GM23248 (cell line): Measurements from ENCODE around the gene CDH10. TPM values are rescaled to one million over a fixed set of nuclear protein-coding genes. Genes with fewer than 3 reads are reported as not detected.

Experiments used
- DNase-seq: peaks from one replicate; pipeline ENCODE4 v3.0.0-alpha.2; 2015
- H2AFZ ChIP-seq: fragments of 200-600 bp; sonication (generic); 2 replicates; pipeline ENCODE4 v1.6.1; 2016; ENCODE audit warnings: antibody characterized with exemption
- H3F3A ChIP-seq: fragments of 200-600 bp; sonication (generic); 2 replicates; pipeline ENCODE4 v1.6.1; 2016; ENCODE audit warnings: mild to moderate bottlenecking, antibody characterized with exemption, mixed run types; ENCODE audit not compliant: insufficient read depth
- H3K27ac ChIP-seq: fragments of 200-600 bp; sonication (generic); 2 replicates; pipeline ENCODE4 v1.5.1; 2016; ENCODE audit warnings: mild to moderate bottlenecking
- H3K27me3 ChIP-seq: fragments of 200-600 bp; sonication (generic); replicated peaks from 2 replicates; pipeline ENCODE4 v1.6.1; 2016; ENCODE audit warnings: mild to moderate bottlenecking; ENCODE audit not compliant: insufficient read depth
- H3K36me3 ChIP-seq: fragments of 200-600 bp; sonication (generic); 2 replicates; pipeline ENCODE4 v1.6.1; 2016; ENCODE audit warnings: low read depth, mild to moderate bottlenecking
- H3K4me1 ChIP-seq: fragments of 200-600 bp; sonication (generic); 2 replicates; pipeline ENCODE4 v1.6.1; 2016; ENCODE audit warnings: mild to moderate bottlenecking; ENCODE audit not compliant: insufficient read depth
- H3K4me2 ChIP-seq: fragments of 200-600 bp; sonication (generic); one replicate; pipeline ENCODE4 v1.6.1; 2016; ENCODE audit warnings: mild to moderate bottlenecking; ENCODE audit not compliant: unreplicated experiment
- H3K4me3 ChIP-seq: fragments of 200-600 bp; sonication (generic); 2 replicates; pipeline ENCODE4 v1.5.1; 2016; ENCODE audit warnings: mild to moderate bottlenecking
- H3K79me2 ChIP-seq: fragments of 200-600 bp; sonication (generic); 2 replicates; pipeline ENCODE4 v1.6.1; 2016; ENCODE audit warnings: mild to moderate bottlenecking; ENCODE audit not compliant: insufficient read depth
- H3K9ac ChIP-seq: fragments of 200-600 bp; sonication (generic); 2 replicates; pipeline ENCODE4 v1.6.1; 2016; ENCODE audit warnings: mild to moderate bottlenecking
- H3K9me2 ChIP-seq: fragments of 200-600 bp; sonication (generic); 2 replicates; pipeline ENCODE4 v1.6.1; 2016; ENCODE audit warnings: mixed run types, mild to moderate bottlenecking, moderate library complexity; ENCODE audit not compliant: insufficient read depth
- H3K9me3 ChIP-seq: fragments of 200-600 bp; sonication (generic); one replicate; pipeline ENCODE4 v1.6.1; 2017; ENCODE audit warnings: low read depth
- H4K20me1 ChIP-seq: fragments of 200-600 bp; sonication (generic); 2 replicates; pipeline ENCODE4 v1.6.0; 2016; ENCODE audit not compliant: insufficient read depth
- EZH2 ChIP-seq: fragments of 200-600 bp; sonication (generic); IDR thresholded peaks from 2 replicates; pipeline ENCODE4 v1.6.1; 2018; ENCODE audit warnings: antibody characterized with exemption, mild to moderate bottlenecking; ENCODE audit not compliant: insufficient read depth, poor library complexity, severe bottlenecking
- EZH2phosphoT487 ChIP-seq: fragments of 200-600 bp; sonication (generic); IDR thresholded peaks from 2 replicates; pipeline ENCODE4 v1.6.1; 2018; ENCODE audit warnings: antibody characterized with exemption, moderate library complexity, mild to moderate bottlenecking, low read depth; ENCODE audit not compliant: insufficient read depth
- WGBS, 2 experiments: methylation state at CpG; one replicate each; pipeline ENCODE4 v1.1.6; 2015 to 2017; ENCODE audit warnings: low lambda C conversion rate in 2 of 2, low coverage in 1 of 2; ENCODE audit errors: missing lambda C conversion rate in 2 of 2; 5-methylcytosine and 5-hydroxymethylcytosine counted together
- in situ Hi-C: fragments of 300-500 bp; cut with MboI; formaldehyde crosslinking; loops from 2 replicates; pipeline ENCODE4 v1.15.0; 2020
- polyA plus RNA-seq: library from polyadenylated mRNA; unstranded; fragments of >200 nt; fragmentation: Nextera tagmentation; extraction: Ambion mirVana; gene quantifications from 2 replicates; pipeline ENCODE4 v1.2.1, GENCODE V29; 2016
- total RNA-seq: library from RNA; depleted of rRNA; stranded (reverse); fragments of >200 nt; shearing (Covaris generic); gene quantifications from 2 replicates; pipeline ENCODE4 v1.2.3, GENCODE V29; 2014

CDH10 gene
- total and polyA plus RNA-seq, 2 experiments from 2014 or later, result 2.1 to 5.7 TPM

DNA sequence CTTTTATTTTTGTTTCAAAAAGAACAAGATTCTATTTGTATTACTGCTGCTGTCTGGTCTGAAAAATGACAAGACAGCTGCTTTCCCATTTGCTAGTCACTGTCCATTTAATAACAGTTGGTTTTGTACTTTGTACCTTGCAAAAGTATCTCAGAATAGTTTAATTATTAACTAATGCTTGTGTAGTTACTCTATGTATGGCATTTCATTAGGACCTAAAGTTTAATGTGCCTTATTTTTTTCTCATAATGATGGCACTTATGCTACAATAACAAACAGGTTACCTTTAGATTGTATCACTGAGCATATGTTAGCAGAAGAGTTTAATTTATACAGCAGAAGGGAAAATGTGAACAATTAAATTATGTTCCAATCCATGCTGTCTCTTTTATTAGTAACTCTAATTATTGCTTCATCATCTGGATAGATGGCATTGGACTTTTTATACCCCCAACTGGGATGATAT, 134.2 kb downstream of the CDH10 start:
- Histone ChIP-seq H3K4me1 (no peaks in the 10 kb centered on the region), H3K36me3 (no peaks in the 10 kb centered on the region), H4K20me1 (no peaks in the 10 kb centered on the region), H3K9me2 (no peaks in the 10 kb centered on the region), H3K4me2 (no peak overlapping the region), H2AFZ (no peak overlapping the region), H3K4me3 (no peak overlapping the region), H3K27ac (no peak overlapping the region), H3K9ac (no peak overlapping the region), H3K27me3 (no peaks in the 10 kb centered on the region), H3F3A (no peaks in the 10 kb centered on the region), H3K79me2 (no peaks in the 10 kb centered on the region), H3K9me3 (no peaks in the 10 kb centered on the region)
- DNase-seq, result no peak
- TF ChIP-seq EZH2, result no peak
- TF ChIP-seq EZH2phosphoT487, result no peak
- in situ Hi-C loops, result no loop called here

DNA sequence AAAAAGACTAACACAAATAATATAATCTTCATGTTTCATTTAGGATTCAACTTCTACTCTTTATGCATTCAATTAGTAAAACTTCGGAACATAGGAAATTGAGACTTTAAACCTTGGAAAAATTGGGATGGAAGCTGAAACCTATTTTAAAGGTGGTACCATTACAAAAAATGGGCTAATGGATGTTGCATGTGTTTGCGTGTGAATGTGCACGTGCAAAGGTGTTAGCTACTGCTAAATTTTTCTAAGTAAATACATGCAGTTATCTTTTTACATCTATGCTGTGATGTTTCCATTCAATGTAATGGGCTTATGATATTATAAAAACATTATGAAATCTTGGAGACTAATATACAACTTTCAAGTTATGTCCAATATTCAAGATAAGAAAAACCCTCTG, 134.8 kb downstream of the CDH10 start:
- Histone ChIP-seq H3F3A (no peaks in the 10 kb centered on the region), H3K27ac (no peak overlapping the region), H3K79me2 (no peaks in the 10 kb centered on the region), H3K9ac (no peak overlapping the region), H3K9me2 (no peaks in the 10 kb centered on the region), H2AFZ (no peak overlapping the region), H4K20me1 (no peaks in the 10 kb centered on the region), H3K4me3 (no peak overlapping the region), H3K27me3 (no peaks in the 10 kb centered on the region), H3K4me1 (no peaks in the 10 kb centered on the region), H3K4me2 (no peak overlapping the region), H3K36me3 (no peaks in the 10 kb centered on the region), H3K9me3 (no peaks in the 10 kb centered on the region)
- TF ChIP-seq EZH2, result no peak
- no peak for TF ChIP-seq EZH2phosphoT487
- WGBS, 2 experiments, result 55 to 58% methylated on average over 3 of the region's 3 CpGs
- DNase-seq, result no peak
- in situ Hi-C loops, result no loop called here

DNA sequence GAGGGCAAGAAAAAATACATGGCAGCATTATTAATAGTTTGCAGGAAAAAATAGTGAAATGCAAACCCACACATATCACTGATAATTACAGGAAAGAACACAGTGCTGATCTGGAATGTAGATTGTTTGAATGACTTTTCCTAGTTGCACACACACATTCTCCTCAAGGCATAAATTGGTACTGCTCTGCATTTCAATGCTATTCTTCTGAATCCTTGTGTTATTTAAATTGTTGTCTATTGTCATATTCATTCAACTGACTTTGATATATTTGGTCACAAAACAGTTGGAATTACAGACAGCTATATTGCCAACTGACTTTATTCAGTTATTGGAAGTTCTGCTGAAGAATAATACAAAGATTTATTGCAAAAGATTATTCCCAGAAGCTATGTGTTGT, 139.5 kb downstream of the CDH10 start:
- no peak overlapping the region for H2AFZ ChIP-seq

DNA sequence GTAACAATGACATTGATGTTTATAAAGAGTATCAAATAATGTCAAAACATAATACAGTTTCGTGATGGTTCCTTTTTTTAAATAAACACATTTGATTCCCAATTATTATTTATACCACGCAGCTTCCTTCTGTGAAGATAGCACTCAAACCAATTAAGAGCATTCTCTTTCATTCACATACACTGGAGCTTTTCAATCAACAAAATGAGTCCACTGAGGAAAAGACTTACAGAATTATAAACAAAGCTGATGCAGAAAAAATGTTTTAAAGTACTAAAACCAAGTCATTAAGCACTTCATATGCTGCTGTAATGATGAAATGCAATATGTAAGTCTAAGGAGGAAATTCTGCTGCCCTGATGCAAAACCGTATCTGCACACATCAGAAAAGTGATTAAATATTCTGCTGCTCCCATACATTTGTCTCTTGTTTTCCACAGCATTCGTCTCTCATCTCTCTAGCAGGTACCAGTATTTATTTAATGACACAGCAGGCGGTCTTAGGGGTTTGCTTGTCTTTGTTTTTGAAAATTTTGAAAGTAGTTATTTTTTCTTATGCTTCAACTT, 147.1 kb downstream of the CDH10 start:
- 43 to 50% methylated on average over 5 of the region's 5 CpGs for WGBS, 2 experiments
- no peak overlapping the region for H3K4me2 ChIP-seq
- no peaks in the 10 kb centered on the region for H3K27me3 ChIP-seq
- no peaks in the 10 kb centered on the region for H4K20me1 ChIP-seq
- TF ChIP-seq EZH2phosphoT487, result no peak
- no peak for TF ChIP-seq EZH2
- no peak for DNase-seq
- no peak overlapping the region for H3K27ac ChIP-seq
- H3K9me2 ChIP-seq, result no peaks in the 10 kb centered on the region
- H3F3A ChIP-seq, result no peaks in the 10 kb centered on the region
- no peaks in the 10 kb centered on the region for H3K4me1 ChIP-seq
- in situ Hi-C loops, result no loop called here
- no peaks in the 10 kb centered on the region for H3K79me2 ChIP-seq
- H3K9ac ChIP-seq, result no peak overlapping the region
- H2AFZ ChIP-seq, result no peak overlapping the region
- no peaks in the 10 kb centered on the region for H3K9me3 ChIP-seq
- H3K36me3 ChIP-seq, result no peaks in the 10 kb centered on the region
- H3K4me3 ChIP-seq, result no peak overlapping the region

More for the DNA sequence above, 139.5 kb downstream of the CDH10 start:
- no peaks in the 10 kb centered on the region for H4K20me1 ChIP-seq
- H3K36me3 ChIP-seq, result no peaks in the 10 kb centered on the region
- in situ Hi-C loops, result no loop called here
- H3K4me2 ChIP-seq, result no peak overlapping the region
- TF ChIP-seq EZH2phosphoT487, result no peak
- no peak for DNase-seq
- no peaks in the 10 kb centered on the region for H3K9me2 ChIP-seq
- H3K9me3 ChIP-seq, result no peaks in the 10 kb centered on the region
- H3K79me2 ChIP-seq, result no peaks in the 10 kb centered on the region
- no peaks in the 10 kb centered on the region for H3F3A ChIP-seq
- H3K27me3 ChIP-seq, result no peaks in the 10 kb centered on the region
- no peak overlapping the region for H3K27ac ChIP-seq
- no peak overlapping the region for H3K9ac ChIP-seq
- H3K4me3 ChIP-seq, result no peak overlapping the region
- no peaks in the 10 kb centered on the region for H3K4me1 ChIP-seq

DNA sequence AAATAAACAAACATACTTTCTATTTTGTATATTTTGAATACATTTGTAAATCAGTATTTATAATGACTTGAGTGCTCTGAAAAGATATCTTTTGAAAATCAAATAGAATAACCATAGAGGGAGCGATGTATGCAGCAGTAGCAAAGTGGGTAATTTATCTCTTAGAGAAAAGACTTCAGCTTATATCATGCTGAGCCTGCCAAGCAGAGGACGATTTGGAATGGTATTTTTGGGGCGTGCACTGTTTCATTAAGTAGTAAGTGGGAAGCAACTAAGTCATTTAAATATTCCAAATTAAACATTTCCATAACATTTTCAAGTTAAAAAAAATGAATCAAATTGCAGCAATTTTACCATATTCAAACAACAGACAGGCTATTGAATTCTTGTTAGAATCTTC, 147.6 kb downstream of the CDH10 start:
- Histone ChIP-seq H3K4me2 (no peak overlapping the region), H3K4me1 (no peaks in the 10 kb centered on the region), H3K27ac (no peak overlapping the region), H3K27me3 (no peaks in the 10 kb centered on the region), H3K36me3 (no peaks in the 10 kb centered on the region), H3F3A (no peaks in the 10 kb centered on the region), H3K9me2 (no peaks in the 10 kb centered on the region), H3K9me3 (no peaks in the 10 kb centered on the region), H3K79me2 (no peaks in the 10 kb centered on the region), H3K4me3 (no peak overlapping the region), H3K9ac (no peak overlapping the region), H2AFZ (no peak overlapping the region), H4K20me1 (no peaks in the 10 kb centered on the region)
- WGBS, 2 experiments, result 33 to 38% methylated on average over 3 of the region's 3 CpGs
- DNase-seq, result no peak
- in situ Hi-C loops, result no loop called here
- TF ChIP-seq EZH2phosphoT487, result no peak
- TF ChIP-seq EZH2, result no peak
